HG03064 (cell line): ENCODE results near the gene PLEKHG1.

ENCODE experiments used
- ATAC-seq: cut with Tn5 transposase; IDR thresholded peaks from one replicate; pipeline ENCODE4 v1.9.1; 2021; ENCODE audit warnings: low read depth; ENCODE audit not compliant: unreplicated experiment

Gene PLEKHG1

DNA sequence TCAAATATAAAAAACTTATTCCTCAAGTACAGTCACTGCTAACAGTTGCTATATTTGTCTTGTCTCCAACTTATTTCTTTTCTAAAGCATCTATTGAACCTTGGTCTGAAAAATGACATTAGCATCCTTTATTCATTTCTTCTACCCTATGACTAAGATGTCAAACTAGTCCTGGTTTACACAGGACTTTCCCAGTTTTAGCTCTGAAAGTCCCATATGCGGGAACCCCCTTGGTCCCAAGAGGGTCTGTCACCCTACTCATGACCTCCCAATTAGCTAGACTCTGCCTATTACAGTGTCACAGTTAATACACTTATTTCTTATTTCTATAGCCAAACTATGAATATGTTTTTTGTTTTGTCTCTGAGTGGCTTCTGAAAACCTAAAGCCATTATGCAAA is 37.1 kb downstream of the PLEKHG1 start:
- ATAC-seq, result no peak

- no peak for ATAC-seq
These were observed 37.6 kb downstream of the PLEKHG1 start for GRCh38 chr6:150637266-150637665.

DNA sequence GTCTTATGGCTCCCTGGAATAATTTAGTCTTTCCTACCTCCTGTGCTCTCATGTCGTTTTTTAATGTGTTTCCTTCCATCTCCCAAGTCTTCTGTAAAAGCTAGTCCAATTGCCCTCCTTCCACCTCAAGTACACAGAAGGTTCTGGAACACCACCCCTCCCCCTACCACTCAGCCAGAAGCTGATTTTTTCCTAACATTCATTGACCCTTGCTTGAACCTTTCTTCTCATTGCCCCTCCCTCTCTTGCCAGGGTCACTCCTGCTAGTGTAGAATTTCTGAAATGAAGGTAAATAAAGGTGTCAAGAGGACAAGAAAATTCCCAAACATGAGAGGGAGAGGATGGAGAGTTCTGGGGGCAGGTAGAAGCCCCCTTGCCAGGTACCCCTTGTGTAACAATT is 38.6 kb downstream of the PLEKHG1 start:
- ATAC-seq, result no peak

GRCh38 chr6:150638765-150639164 is 39.1 kb downstream of the PLEKHG1 start:
- ATAC-seq, result no peak

- no peak for ATAC-seq
These were observed 40.2 kb downstream of the PLEKHG1 start for GRCh38 chr6:150639823-150640331.

- no peak for ATAC-seq
These were observed 41.0 kb downstream of the PLEKHG1 start for GRCh38 chr6:150640556-150641209.

GRCh38 chr6:150641398-150642139 is 41.9 kb downstream of the PLEKHG1 start:
- peak; percentile 54 for ATAC-seq

- ATAC-seq, result no peak
These were observed 46.5 kb downstream of the PLEKHG1 start for GRCh38 chr6:150646228-150646627.

DNA sequence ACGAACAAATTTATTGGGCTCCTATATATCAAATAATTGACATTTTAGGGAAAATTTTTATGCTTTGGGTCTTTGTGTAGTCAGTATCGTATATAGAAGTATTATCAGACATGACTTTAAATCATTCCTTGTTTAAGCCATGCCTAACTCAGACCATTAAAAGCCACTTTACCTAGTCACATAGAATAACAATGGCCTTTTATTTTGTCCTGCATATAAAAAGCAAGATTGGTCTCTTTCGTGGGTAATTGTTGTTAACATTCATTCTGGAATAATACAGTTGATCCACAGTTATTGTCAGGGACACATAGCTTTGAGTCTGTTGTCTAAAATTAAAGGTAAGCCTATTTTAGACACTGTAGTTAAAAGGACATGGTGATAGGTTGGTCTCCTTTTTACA is 47.4 kb downstream of the PLEKHG1 start:
- no peak for ATAC-seq
